IPS-18c (cell line): Measurements from ENCODE around the gene TJP3.
"Not testable (repeated sequence)": the region's sequence is repeated elsewhere in the genome, so short reads cannot be mapped to it uniquely, and the experiment has no call there.

Experiments used
- H3K4me3 ChIP-seq: 2 replicates; pipeline ENCODE4 v1.7.0; 2013; ENCODE audit warnings: low read depth, mild to moderate bottlenecking, low read length, moderate library complexity; ENCODE audit not compliant: insufficient read depth
- H3K9me3 ChIP-seq: one replicate; pipeline ENCODE4 v1.6.1; 2013; ENCODE audit warnings: mild to moderate bottlenecking, low read length, moderate library complexity; ENCODE audit not compliant: control insufficient read depth, insufficient read depth

The TJP3 gene

DNA sequence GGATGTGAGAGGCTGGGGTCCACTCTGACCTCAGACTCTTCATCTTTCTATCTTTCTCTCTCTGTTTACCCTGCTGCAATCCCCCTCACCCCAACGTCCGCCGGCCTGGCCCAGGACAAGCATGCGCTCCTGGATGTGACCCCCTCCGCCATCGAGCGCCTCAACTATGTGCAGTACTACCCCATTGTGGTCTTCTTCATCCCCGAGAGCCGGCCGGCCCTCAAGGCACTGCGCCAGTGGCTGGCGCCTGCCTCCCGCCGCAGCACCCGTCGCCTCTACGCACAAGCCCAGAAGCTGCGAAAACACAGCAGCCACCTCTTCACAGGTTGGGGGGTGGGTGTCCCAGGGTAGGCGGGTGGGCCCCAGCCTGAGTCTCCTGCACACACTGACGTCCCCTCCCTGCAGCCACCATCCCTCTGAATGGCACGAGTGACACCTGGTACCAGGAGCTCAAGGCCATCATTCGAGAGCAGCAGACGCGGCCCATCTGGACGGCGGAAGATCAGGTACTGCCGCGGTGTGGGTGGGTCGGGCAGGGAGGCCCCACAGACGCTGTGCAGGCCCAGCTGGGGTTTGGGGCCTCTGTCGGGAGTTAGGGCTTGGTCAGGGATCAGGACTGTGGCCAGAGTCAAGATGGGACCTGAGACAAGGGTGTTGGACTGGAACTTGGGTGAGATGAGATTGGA lies 38.3 kb downstream of the TJP3 start:
- Histone ChIP-seq H3K9me3 (no peaks in the 10 kb centered on the region), H3K4me3 (no peak overlapping the region)

- Histone ChIP-seq H3K4me3 (no peak overlapping the region), H3K9me3 (no peaks in the 10 kb centered on the region)
Measured at GRCh38 chr19:3748965-3749364, 40.8 kb downstream of the TJP3 start.

DNA sequence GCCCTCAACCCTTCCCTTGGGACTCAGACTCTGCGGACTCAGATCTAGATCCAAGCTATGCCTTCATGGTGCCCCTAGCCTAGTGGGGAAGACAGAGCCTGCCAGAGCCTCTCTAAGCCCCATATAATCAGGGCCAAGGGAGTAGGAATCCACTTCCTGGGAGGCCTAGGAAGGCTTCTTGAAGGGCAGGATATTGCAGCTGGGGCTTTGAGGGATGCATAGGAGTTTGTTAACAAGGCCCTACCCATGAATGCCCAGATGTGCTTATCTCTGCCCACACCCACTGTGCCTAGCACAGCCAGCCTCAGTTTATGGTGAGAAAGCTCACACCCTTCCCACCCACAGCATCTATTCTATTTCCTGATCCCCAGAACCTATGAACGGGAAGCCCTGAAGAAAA lies 42.0 kb downstream of the TJP3 start:
- H3K9me3 ChIP-seq = no peaks in the 10 kb centered on the region

DNA sequence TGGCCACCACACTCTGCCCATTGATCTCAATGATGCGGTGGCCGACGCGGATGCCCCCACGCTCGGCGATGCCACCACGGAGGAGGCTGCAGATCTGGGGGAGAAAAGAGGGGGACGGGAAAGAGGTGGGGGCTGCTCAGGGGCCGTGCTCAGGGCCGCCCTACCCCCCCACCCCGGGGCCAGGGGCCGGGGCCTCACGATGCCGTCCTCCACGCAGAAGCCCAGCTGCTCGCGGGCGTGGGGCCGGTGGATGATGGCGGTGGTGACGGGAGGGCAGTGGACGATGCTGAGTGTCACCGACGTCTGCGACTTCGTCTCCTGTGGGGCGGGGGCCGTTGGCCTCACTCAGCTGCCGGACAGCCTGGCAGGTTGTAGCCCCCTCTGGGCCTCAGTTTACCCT lies 43.1 kb downstream of the TJP3 start:
- H3K9me3 ChIP-seq = no peaks in the 10 kb centered on the region
- H3K4me3 ChIP-seq = no peak overlapping the region

More for the DNA sequence above, 42.0 kb downstream of the TJP3 start:
- H3K4me3 ChIP-seq = no peak overlapping the region

- no peak overlapping the region for H3K4me3 ChIP-seq
- H3K9me3 ChIP-seq = no peaks in the 10 kb centered on the region
Measured at GRCh38 chr19:3752492-3752891, 44.3 kb downstream of the TJP3 start.

- Histone ChIP-seq H3K4me3 (no peak overlapping the region), H3K9me3 (no peaks in the 10 kb centered on the region)
Measured at GRCh38 chr19:3753631-3754410, 45.6 kb downstream of the TJP3 start.

GRCh38 chr19:3757705-3758104 lies 49.5 kb downstream of the TJP3 start:
- not testable (repeated sequence) for H3K4me3 ChIP-seq

GRCh38 chr19:3758297-3758696 lies 50.1 kb downstream of the TJP3 start:
- not testable (repeated sequence) for H3K9me3 ChIP-seq, H3K4me3 ChIP-seq

More at GRCh38 chr19:3757705-3758104, 49.5 kb downstream of the TJP3 start:
- not testable (repeated sequence) for H3K9me3 ChIP-seq

DNA sequence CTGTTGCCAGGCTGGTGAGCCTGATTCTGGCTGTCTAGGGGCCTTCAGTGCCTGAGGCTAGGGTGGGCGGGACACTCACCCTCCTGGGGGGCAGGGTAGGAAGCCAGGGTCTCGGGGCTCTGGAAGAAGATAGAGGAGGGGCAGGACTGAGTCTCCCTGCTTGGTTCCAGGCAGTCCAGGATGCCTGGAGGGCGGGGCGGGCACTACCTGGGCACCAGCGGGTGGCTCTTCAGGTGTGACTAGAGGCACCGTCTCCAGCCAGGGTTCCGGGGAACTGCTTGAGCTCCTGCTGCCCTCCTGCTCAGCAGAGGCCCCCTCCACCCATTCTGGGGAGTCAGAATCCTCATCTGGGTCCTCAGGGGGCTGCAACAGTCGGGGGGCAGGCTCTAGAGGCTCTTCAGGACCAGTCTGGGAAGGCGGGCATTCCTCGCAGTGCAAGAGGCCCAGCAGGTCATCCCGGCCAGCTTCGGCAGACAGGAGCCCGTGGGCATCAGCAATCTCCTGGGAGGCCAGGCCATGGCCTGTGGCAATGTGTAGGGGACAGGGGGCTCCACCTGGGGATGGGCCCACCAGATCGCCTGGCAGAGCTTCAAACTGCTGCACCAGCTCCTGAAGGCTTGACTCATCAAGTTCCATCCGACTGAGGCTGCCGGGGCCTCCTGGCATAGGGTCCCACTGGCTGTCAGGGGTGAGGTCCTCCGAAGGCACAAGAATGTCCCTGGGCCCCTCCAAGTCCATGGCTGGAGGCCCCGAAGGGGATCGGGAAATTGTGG lies 51.5 kb downstream of the TJP3 start:
- no peak overlapping the region for H3K4me3 ChIP-seq
- no peaks in the 10 kb centered on the region for H3K9me3 ChIP-seq

DNA sequence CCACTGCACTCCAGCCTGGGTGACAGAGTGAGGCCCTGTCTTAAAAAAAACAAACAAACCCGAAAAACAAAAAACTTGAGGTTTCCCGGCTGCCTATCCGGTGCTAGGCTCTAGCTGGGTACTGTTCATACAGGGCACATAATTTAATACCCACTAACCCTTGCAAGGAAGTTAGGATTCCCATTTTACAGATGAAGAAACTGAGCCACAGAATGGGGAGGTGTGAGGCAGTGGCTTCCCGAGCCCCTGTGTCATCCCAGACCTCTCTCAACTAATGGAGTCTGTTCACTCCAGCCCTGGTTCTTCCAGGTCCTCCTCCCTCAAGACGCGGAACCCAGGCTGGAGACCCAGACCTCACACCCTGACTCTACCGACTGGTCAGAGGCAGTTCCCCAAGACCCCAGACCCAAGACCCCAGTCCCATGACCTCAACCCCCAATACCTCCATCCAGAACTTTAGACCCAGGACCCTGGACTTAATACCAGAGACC lies 52.7 kb downstream of the TJP3 start:
- Histone ChIP-seq H3K4me3 (peak overlapping the region; percentile 60), H3K9me3 (no peaks in the 10 kb centered on the region)

GRCh38 chr19:3761382-3762129 lies 53.4 kb downstream of the TJP3 start, which contains the start of gene APBA3:
TSS of gene APBA3 (minus strand) at chr19:3761692. CDS start at chr19:3760264, 1,428 bp downstream.
- Histone ChIP-seq H3K9me3 (no peaks in the 10 kb centered on the region), H3K4me3 (peak within 1 kb of the TSS; percentile 75)

- Histone ChIP-seq H3K4me3 (no peak overlapping the region), H3K9me3 (no peaks in the 10 kb centered on the region)
Measured at GRCh38 chr19:3762130-3762473, 53.9 kb downstream of the TJP3 start.

DNA sequence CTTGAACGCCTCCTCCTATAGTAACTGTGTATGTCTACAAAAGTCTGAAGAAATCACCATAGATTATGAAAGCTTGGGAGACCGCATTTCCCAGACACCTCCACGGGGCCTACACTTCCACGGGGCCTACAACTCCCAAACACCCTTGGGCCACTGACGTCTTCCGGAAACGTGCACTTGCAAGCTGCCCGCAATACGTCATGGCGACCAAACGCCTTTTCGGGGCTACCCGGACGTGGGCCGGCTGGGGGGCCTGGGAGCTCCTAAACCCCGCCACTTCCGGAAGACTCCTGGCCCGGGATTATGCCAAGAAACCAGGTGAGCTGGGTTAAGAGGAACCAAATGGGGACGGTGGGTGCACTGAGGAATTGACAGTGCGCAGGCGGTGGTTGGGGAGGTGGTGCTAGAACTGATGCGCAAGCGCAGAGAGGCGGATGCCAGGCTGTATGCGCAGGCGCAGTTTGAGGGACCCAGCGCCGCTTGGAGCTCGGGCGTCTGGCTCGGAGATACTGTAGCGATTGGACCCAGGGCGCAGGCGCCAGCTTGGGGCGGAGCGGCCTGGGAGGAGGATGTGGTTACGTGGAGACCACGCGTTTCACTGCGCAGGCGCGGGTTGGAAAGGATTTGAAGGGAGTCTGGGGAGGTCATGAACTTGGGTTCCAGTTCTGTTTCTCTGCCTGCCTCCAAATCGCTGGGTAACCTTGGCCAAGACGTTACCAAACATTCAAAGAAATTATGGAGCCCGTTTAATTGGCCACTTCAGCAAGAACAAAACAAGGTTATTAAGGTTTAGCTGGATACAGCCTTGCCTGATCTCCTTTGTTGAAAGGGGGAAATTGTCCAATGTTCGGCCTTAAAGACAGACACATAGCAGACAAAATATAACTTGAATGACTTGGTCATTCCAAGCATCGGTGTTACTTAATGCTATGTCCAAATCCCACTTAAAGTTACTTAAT lies 54.6 kb downstream of the TJP3 start, which contains the start of gene MRPL54:
MRPL54 (plus strand) TSS at position 182 of the 959 bp plus-strand sequence; CDS start at position 201, 19 bp downstream.
- H3K9me3 ChIP-seq = no peaks in the 10 kb centered on the region
- H3K4me3 ChIP-seq = peak within 1 kb of the TSS; percentile 75

GRCh38 chr19:3765121-3765520 lies 56.9 kb downstream of the TJP3 start:
- H3K9me3 ChIP-seq = no peaks in the 10 kb centered on the region
- no peak overlapping the region for H3K4me3 ChIP-seq

GRCh38 chr19:3765757-3766156 lies 57.6 kb downstream of the TJP3 start:
- H3K4me3 ChIP-seq, H3K9me3 ChIP-seq: not testable (repeated sequence)

DNA sequence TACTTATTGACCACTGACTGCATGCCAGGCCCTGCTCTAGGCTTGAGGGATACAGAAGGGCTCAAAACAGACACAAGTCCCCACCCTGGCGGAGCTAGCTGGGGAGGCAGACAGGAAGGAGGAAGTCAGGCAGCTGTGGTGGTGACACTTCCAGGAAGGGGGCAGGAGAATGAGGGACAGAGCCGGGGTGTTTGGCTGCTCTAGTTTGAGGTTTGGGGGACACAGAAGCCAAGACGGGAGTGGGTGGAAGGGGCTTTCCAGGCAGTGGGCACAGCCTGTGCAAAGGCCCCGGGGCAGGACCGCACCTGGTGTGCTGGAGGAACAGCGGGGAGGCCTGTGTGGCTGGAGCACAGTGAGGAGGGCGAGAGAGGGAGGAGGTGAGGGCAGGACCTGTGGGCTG lies 58.3 kb downstream of the TJP3 start:
- Histone ChIP-seq H3K9me3 (no peaks in the 10 kb centered on the region), H3K4me3 (no peak overlapping the region)
